ENCODE measurements around the gene PNPLA8. TPM values are rescaled to one million over a fixed set of nuclear protein-coding genes. Genes with fewer than 3 reads are reported as not detected.
A peak's percentile ranks its signal among the peaks of the same experiment; 100 is the strongest.

The PNPLA8 gene
- total RNA-seq, 1 experiment from 2014 or later = 6.9 TPM

DNA sequence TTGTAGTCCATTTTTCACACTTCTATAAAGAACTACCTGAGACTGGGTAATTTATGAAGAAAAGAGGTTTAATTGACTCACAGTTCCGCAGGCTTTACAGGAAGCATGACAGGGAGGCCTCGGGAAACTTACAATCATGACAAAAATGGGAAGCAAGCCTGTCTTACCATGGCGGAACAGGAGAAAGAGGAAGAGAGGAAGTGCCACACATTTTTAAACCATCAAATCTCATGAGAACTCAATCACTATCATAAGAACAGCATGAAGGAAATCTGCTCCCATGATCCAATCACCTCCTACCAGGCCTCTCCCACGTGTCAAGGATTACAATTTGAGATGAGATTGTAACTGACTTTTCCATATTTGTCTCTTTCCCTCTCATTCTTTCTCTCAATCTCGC, 9.3 kb upstream of the PNPLA8 start:
- BruUV-seq (replicated peaks) = no TSS peak
- no peaks in the 10 kb centered on the region for H3K36me3 Mint-ChIP-seq (ENCODE audit: insufficient read depth, unreplicated experiment)
- H3K27ac Mint-ChIP-seq (ENCODE audit: unreplicated experiment) = no peak overlapping the region
- intact Hi-C loops (cut with micrococcal nuclease; ENCODE audit: unreplicated experiment) = no loop called here
- no peaks in the 10 kb centered on the region for H3K4me1 Mint-ChIP-seq (ENCODE audit: low read depth, unreplicated experiment)
- TF ChIP-seq CTCF (IDR thresholded peaks at IDR 0.05; ENCODE audit: unreplicated experiment) = no peak
- H3K4me3 Mint-ChIP-seq (ENCODE audit: low read depth, unreplicated experiment) = no peak overlapping the region
- H3K27me3 Mint-ChIP-seq (ENCODE audit: unreplicated experiment) = no peaks in the 10 kb centered on the region
- DNase-seq = no peak
- H3K9me3 Mint-ChIP-seq (ENCODE audit: low read depth, unreplicated experiment) = no peaks in the 10 kb centered on the region
- CTCF ChIA-PET = no interaction called here

DNA sequence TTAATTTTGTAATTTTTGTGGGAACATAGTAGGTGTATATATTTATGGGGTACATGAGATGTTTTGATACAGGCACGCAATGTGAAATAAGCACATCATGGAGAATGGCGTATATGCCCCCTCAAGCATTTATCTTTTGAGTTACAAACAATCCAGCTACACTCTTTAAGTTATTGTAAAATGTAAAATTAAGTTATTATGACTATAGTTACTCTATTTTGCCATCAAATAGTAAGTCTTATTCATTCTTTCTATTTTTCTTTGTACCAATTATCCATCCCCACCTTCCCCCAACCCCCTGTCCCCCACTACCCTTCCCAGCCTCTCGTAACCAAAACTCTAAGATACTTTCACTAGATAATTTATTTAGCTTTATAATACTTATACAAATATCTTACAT, 7.8 kb upstream of the PNPLA8 start:
- H3K4me3 Mint-ChIP-seq (ENCODE audit: low read depth, unreplicated experiment) = no peak overlapping the region

GRCh38 chr7:108529341-108529740, 3.4 kb upstream of the PNPLA8 start:
- CTCF ChIA-PET = no interaction called here
- H3K4me3 Mint-ChIP-seq (ENCODE audit: low read depth, unreplicated experiment) = no peak overlapping the region
- DNase-seq = no peak
- BruUV-seq (replicated peaks) = no TSS peak
- H3K4me1 Mint-ChIP-seq (ENCODE audit: low read depth, unreplicated experiment) = peaks cover 18% of the 10 kb centered on the region
- no peak for TF ChIP-seq CTCF (IDR thresholded peaks at IDR 0.05; ENCODE audit: unreplicated experiment)
- H3K36me3 Mint-ChIP-seq (ENCODE audit: insufficient read depth, unreplicated experiment) = peaks cover 21% of the 10 kb centered on the region
- intact Hi-C loops (cut with micrococcal nuclease; ENCODE audit: unreplicated experiment) = loop anchor here (5.0 kb wide), 1 partner anchor 38 kb away; the partner anchor contains the start of genes DNAJB9 and THAP5
- no peaks in the 10 kb centered on the region for H3K27me3 Mint-ChIP-seq (ENCODE audit: unreplicated experiment)
- no peak overlapping the region for H3K27ac Mint-ChIP-seq (ENCODE audit: unreplicated experiment)
- H3K9me3 Mint-ChIP-seq (ENCODE audit: low read depth, unreplicated experiment) = no peaks in the 10 kb centered on the region

More for the DNA sequence above, 7.8 kb upstream of the PNPLA8 start:
- Mint-ChIP-seq H3K36me3 (ENCODE audit: insufficient read depth, unreplicated experiment) (no peaks in the 10 kb centered on the region), H3K27ac (ENCODE audit: unreplicated experiment) (no peak overlapping the region), H3K27me3 (ENCODE audit: unreplicated experiment) (no peaks in the 10 kb centered on the region), H3K4me1 (ENCODE audit: low read depth, unreplicated experiment) (no peaks in the 10 kb centered on the region), H3K9me3 (ENCODE audit: low read depth, unreplicated experiment) (no peaks in the 10 kb centered on the region)
- no peak for DNase-seq
- intact Hi-C loops (cut with micrococcal nuclease; ENCODE audit: unreplicated experiment) = no loop called here
- CTCF ChIA-PET = interaction anchor here (0.6 kb wide), 1 partner anchor 8 kb away, joined by 3 read pairs; the partner anchor contains the start of gene PNPLA8
- TF ChIP-seq CTCF (IDR thresholded peaks at IDR 0.05; ENCODE audit: unreplicated experiment) = no peak
- BruUV-seq (replicated peaks) = no TSS peak

DNA sequence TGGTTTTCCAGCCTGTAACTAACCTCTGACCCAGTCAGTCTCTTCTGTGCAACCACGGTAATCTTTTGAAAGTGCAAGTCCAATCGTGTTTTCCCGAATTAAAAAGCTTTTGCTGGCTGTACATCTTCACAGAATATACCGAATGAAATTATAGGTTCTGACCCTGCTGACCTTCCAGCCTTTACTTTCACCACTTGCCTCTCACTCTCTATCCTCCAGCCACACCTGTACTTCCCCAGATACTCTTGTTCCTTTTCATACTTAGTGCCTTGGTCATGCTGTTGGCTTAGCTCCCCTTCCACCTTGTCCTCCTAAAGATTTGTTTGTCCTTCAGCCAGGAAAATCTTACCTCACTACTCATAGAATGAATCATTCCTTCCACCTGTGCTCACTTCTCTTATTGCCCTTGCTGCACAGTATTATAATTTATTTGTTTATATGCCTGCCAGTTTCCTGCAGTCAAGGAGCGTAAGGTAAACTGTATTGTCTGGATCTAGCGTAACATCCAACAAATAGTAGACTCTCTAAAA, 2.3 kb upstream of the PNPLA8 start:
- H3K4me1 Mint-ChIP-seq (ENCODE audit: low read depth, unreplicated experiment) = peaks cover 28% of the 10 kb centered on the region
- no peaks in the 10 kb centered on the region for H3K9me3 Mint-ChIP-seq (ENCODE audit: low read depth, unreplicated experiment)
- TF ChIP-seq CTCF (IDR thresholded peaks at IDR 0.05; ENCODE audit: unreplicated experiment) = no peak
- CTCF ChIA-PET = no interaction called here
- H3K27me3 Mint-ChIP-seq (ENCODE audit: unreplicated experiment) = no peaks in the 10 kb centered on the region
- H3K27ac Mint-ChIP-seq (ENCODE audit: unreplicated experiment) = peak overlapping the region; percentile 72
- H3K4me3 Mint-ChIP-seq (ENCODE audit: low read depth, unreplicated experiment) = peak overlapping the region; percentile 10
- H3K36me3 Mint-ChIP-seq (ENCODE audit: insufficient read depth, unreplicated experiment) = peaks cover 24% of the 10 kb centered on the region
- BruUV-seq (replicated peaks) = no TSS peak
- DNase-seq = peak; percentile 1
- intact Hi-C loops (cut with micrococcal nuclease; ENCODE audit: unreplicated experiment) = loop anchor here (5.0 kb wide), 1 partner anchor 39 kb away; the partner anchor contains the start of genes DNAJB9 and THAP5

Data from Calu3 (cell line).